ENCODE measurements around the gene DRC3. TPM values are rescaled to one million over a fixed set of nuclear protein-coding genes. Genes with fewer than 3 reads are reported as not detected.

The DRC3 gene
- total and polyA plus RNA-seq, 2 donors (not counting 3 experiments of a cell fraction or from before 2014, with no cell fraction given) = 1.6 to 2.9 TPM

DNA sequence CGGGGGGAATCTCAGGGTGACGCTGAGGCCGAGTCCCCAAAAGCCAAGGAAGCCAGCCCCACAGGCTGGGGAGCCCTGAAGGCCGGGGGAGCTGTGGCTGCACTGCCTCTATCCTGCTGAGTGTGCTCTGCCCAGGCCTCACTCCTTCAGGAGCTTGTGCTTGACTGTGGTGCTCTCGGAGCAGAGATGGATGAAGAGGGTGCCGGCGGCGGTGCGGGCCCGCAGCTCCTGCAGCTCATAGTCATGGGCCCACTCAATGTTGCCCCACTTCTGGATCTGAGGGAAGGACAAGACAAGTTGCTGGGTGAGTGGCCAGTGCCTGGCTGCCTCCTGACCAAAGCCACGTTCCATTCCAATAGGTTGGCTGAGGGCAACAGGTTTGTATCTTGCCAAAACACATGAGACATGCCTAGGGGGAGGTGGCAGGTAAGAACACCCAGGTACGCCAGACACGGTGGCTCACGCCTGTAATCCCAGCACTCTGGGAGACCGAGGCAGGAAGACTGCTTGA lies 45.8 kb downstream of the DRC3 start:
- TF ChIP-seq GATA2 (IDR thresholded peaks at IDR 0.05; ENCODE audit: insufficient read depth, insufficient read length, low read depth, low read length) (no peak), MYC (IDR thresholded peaks at IDR 0.05; ENCODE audit: low read depth, low read length) (no peak), POLR2AphosphoS5 (IDR thresholded peaks at IDR 0.05; ENCODE audit: insufficient read depth, low read depth, low read length) (no peak), POLR2A (IDR thresholded peaks at IDR 0.05; ENCODE audit: low read depth, low read length) (no peak), EZH2 (IDR thresholded peaks at IDR 0.05; ENCODE audit: borderline replicate concordance, low read depth, low read length, severe bottlenecking) (no peak), JUN (IDR thresholded peaks at IDR 0.05; ENCODE audit: borderline replicate concordance, insufficient read depth, insufficient read length, low read depth) (no peak), FOS (IDR thresholded peaks at IDR 0.05; ENCODE audit: borderline replicate concordance, insufficient read depth, low read length) (no peak)
- TF ChIP-seq, protein P1, sequence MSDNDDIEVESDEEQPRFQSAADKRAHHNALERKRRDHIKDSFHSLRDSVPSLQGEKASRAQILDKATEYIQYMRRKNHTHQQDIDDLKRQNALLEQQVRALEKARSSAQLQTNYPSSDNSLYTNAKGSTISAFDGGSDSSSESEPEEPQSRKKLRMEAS (IDR thresholded peaks at IDR 0.05; ENCODE audit: insufficient read depth, insufficient read length) = no peak
- TF ChIP-seq, protein P2, sequence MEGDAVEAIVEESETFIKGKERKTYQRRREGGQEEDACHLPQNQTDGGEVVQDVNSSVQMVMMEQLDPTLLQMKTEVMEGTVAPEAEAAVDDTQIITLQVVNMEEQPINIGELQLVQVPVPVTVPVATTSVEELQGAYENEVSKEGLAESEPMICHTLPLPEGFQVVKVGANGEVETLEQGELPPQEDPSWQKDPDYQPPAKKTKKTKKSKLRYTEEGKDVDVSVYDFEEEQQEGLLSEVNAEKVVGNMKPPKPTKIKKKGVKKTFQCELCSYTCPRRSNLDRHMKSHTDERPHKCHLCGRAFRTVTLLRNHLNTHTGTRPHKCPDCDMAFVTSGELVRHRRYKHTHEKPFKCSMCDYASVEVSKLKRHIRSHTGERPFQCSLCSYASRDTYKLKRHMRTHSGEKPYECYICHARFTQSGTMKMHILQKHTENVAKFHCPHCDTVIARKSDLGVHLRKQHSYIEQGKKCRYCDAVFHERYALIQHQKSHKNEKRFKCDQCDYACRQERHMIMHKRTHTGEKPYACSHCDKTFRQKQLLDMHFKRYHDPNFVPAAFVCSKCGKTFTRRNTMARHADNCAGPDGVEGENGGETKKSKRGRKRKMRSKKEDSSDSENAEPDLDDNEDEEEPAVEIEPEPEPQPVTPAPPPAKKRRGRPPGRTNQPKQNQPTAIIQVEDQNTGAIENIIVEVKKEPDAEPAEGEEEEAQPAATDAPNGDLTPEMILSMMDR (IDR thresholded peaks at IDR 0.05; ENCODE audit: extremely low read depth in 1 of 2, insufficient read depth in 1 of 2, low read depth in 1 of 2, low read length in 2 of 2) = no peak
- Histone ChIP-seq H2AFZ (ENCODE audit: low read depth, low read length) (no peak overlapping the region), H3K9me1 (replicated peaks; ENCODE audit: control insufficient read depth, extremely low read depth, insufficient read depth, low read length) (no peaks in the 10 kb centered on the region), H3K9ac (replicated peaks; ENCODE audit: extremely low read depth, insufficient read depth, low read length) (no peak overlapping the region), H3K9me3 (replicated peaks; ENCODE audit: control insufficient read depth, insufficient read depth, low read length) (no peaks in the 10 kb centered on the region), H3K36me3 (ENCODE audit: control insufficient read depth in 2 of 2, extremely low read depth in 1 of 2, insufficient read depth in 2 of 2, low read length in 2 of 2) (peaks cover 0 to 7% of the 10 kb centered on the region in 2 experiments), H3K4me2 (ENCODE audit: insufficient read depth, low read length) (no peak overlapping the region), H3K4me1 (ENCODE audit: control insufficient read depth, extremely low read depth, insufficient read depth, low read length) (peaks cover 5% of the 10 kb centered on the region), H3K79me2 (ENCODE audit: control insufficient read depth, insufficient read depth, low read length) (no peaks in the 10 kb centered on the region), H3K27me3 (ENCODE audit: control insufficient read depth in 2 of 2, insufficient read depth in 2 of 2, low read length in 2 of 2) (no peaks in the 10 kb centered on the region), H4K20me1 (replicated peaks; ENCODE audit: control insufficient read depth, extremely low read depth, insufficient read depth, low read length) (no peaks in the 10 kb centered on the region), H3K4me3 (replicated peaks in 1 of 3; ENCODE audit: insufficient read depth in 1 of 3, low read depth in 1 of 3, low read length in 3 of 3) (no peak overlapping the region), H3K27ac (ENCODE audit: insufficient read depth, low read depth, low read length) (no peak overlapping the region)
- intact Hi-C loops (cut with micrococcal nuclease) (no loop called here), dilution Hi-C loops (cut with MboI; ENCODE audit: extremely low pct_ligation_motif_present, low sequenced_read_pairs) (no loop called here)
- DNase-seq (ENCODE audit: low read depth, low spot score) (no peak), FAIRE-seq (no peak)
- ChIA-PET CTCF (interaction anchor here (1.1 to 1.3 kb wide), 2 partner anchors 15 to 99 kb away, joined by 3 to 4 read pairs; no protein-coding TSS in a partner anchor), POLR2A (interaction anchor here (1.0 kb wide), 1 partner anchor 46 kb away, joined by 3 read pairs; the partner anchor contains the start of genes DRC3 and TOM1L2)
- no TSS peak for BruUV-seq (replicated peaks)
